Smooth muscle cell (in vitro differentiated cells): ENCODE measurements around the gene LY6G6F. TPM values are rescaled to one million over a fixed set of nuclear protein-coding genes. Genes with fewer than 3 reads are reported as not detected.

ENCODE experiments used
- DNase-seq: peaks from one replicate; lab custom pipeline; 2025; ENCODE audit not compliant: unreplicated experiment; lab: John Stamatoyannopoulos, UW
- H2AFZ ChIP-seq: fragments of 200-600 bp; sonication (generic); 2 replicates; pipeline ENCODE4 v1.6.0; 2016; ENCODE audit warnings: antibody characterized with exemption, low read depth, mild to moderate bottlenecking
- H3F3A ChIP-seq: fragments of 200-600 bp; sonication (generic); 2 replicates; pipeline ENCODE4 v1.6.0; 2017; ENCODE audit warnings: antibody characterized with exemption, low read depth
- H3K27ac ChIP-seq: fragments of 200-600 bp; sonication (generic); 2 replicates; pipeline ENCODE4 v1.5.1; 2016; ENCODE audit warnings: low read depth, mild to moderate bottlenecking
- H3K27me3 ChIP-seq: fragments of 200-600 bp; sonication (generic); 2 replicates; pipeline ENCODE4 v1.6.1; 2016; ENCODE audit warnings: low read depth, mild to moderate bottlenecking
- H3K36me3 ChIP-seq: fragments of 200-600 bp; sonication (generic); 2 replicates; pipeline ENCODE4 v1.5.1; 2016; ENCODE audit warnings: low read depth
- H3K4me1 ChIP-seq: fragments of 200-600 bp; sonication (generic); 2 replicates; pipeline ENCODE4 v1.5.1; 2016; ENCODE audit warnings: low read depth
- H3K4me2 ChIP-seq: fragments of 200-600 bp; sonication (generic); 2 replicates; pipeline ENCODE4 v1.6.0; 2016; ENCODE audit warnings: mild to moderate bottlenecking
- H3K4me3 ChIP-seq: fragments of 200-600 bp; sonication (generic); 2 replicates; pipeline ENCODE4 v1.5.1; 2016; ENCODE audit warnings: mild to moderate bottlenecking
- H3K79me2 ChIP-seq: fragments of 200-600 bp; sonication (generic); 2 replicates; pipeline ENCODE4 v1.6.0; 2016; ENCODE audit warnings: low read depth, mild to moderate bottlenecking
- H3K9ac ChIP-seq: fragments of 200-600 bp; sonication (generic); 2 replicates; pipeline ENCODE4 v1.6.0; 2016; ENCODE audit warnings: low read depth
- H3K9me3 ChIP-seq: fragments of 200-600 bp; sonication (generic); replicated peaks from 2 replicates; pipeline ENCODE4 v1.5.1; 2016; ENCODE audit warnings: low read depth
- H4K20me1 ChIP-seq: fragments of 200-600 bp; sonication (generic); 2 replicates; pipeline ENCODE4 v1.6.0; 2016; ENCODE audit warnings: low read depth
- CTCF ChIP-seq: fragments of 200-600 bp; sonication (generic); IDR thresholded peaks from 2 replicates; pipeline ENCODE4 v1.5.1; 2017; ENCODE audit warnings: borderline replicate concordance, mild to moderate bottlenecking, antibody characterized with exemption; ENCODE audit not compliant: insufficient read depth, poor library complexity, severe bottlenecking
- WGBS: methylation state at CpG from one replicate; pipeline ENCODE4 v1.1.7; 2016; ENCODE audit warnings: low lambda C conversion rate; 5-methylcytosine and 5-hydroxymethylcytosine counted together
- polyA plus RNA-seq: library from polyadenylated mRNA; unstranded; fragments of >200 nt; fragmentation: Nextera tagmentation; extraction: Ambion mirVana; gene quantifications from 2 replicates; pipeline ENCODE4 v1.2.1, GENCODE V29; 2016
- total RNA-seq: library from RNA; depleted of rRNA; stranded (reverse); fragments of >200 nt; gene quantifications from 2 replicates; pipeline ENCODE4 v1.2.3, GENCODE V29; 2014

Gene LY6G6F
- total and polyA plus RNA-seq, 2 experiments from 2014 or later, result not detected

GRCh38 chr6:31749301-31750036 lies 42.8 kb downstream of the LY6G6F start:
- no peak for DNase-seq
- Histone ChIP-seq H3K27me3 (no peaks in the 10 kb centered on the region), H3F3A (no peaks in the 10 kb centered on the region), H3K4me1 (peaks cover 2% of the 10 kb centered on the region), H2AFZ (no peak overlapping the region), H4K20me1 (no peaks in the 10 kb centered on the region), H3K27ac (no peak overlapping the region), H3K9me3 (no peaks in the 10 kb centered on the region), H3K79me2 (no peaks in the 10 kb centered on the region), H3K4me3 (no peak overlapping the region), H3K36me3 (no peaks in the 10 kb centered on the region), H3K9ac (no peak overlapping the region), H3K4me2 (no peak overlapping the region)
- 92% methylated on average over 8 of the region's 8 CpGs for WGBS
- no peak for TF ChIP-seq CTCF

- TF ChIP-seq CTCF, result no peak
- Histone ChIP-seq H4K20me1 (no peaks in the 10 kb centered on the region), H3K79me2 (no peaks in the 10 kb centered on the region), H3K9ac (no peak overlapping the region), H3K9me3 (no peaks in the 10 kb centered on the region), H3K4me2 (peak overlapping the region; percentile 43), H2AFZ (no peak overlapping the region), H3K36me3 (no peaks in the 10 kb centered on the region), H3K4me1 (no peaks in the 10 kb centered on the region), H3K4me3 (no peak overlapping the region), H3K27ac (no peak overlapping the region), H3F3A (no peaks in the 10 kb centered on the region), H3K27me3 (no peaks in the 10 kb centered on the region)
- 56% methylated on average over 7 of the region's 7 CpGs for WGBS
- DNase-seq, result no peak
These were observed 43.9 kb downstream of the LY6G6F start for GRCh38 chr6:31750411-31751022.

DNA sequence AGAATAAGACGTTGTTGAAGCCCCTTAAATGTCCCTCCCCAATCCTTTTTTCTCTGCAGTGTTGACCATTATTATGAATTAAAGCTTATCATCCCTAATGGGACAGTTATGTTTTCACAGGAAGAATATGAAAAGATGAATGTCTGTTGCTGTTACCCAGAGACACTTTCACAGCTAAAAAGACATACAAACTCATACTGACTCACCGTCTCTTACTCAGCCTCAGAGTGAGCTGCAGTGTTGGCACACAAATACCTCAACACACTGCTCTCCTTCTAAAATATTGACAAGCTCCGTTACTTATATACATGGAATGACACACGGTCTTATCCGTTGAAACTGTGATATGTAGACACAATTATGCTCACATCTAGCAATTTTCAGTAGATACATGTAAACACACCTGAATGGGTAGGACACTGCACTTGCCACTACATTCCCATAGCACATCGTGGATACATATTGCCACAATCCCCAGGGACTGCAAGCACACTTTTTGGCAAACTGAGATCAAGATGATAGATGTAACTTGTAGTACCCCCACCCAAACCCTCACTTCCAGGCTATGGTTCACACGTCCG lies 46.2 kb downstream of the LY6G6F start:
- H3F3A ChIP-seq, result no peaks in the 10 kb centered on the region
- no peak overlapping the region for H2AFZ ChIP-seq
- no peak for DNase-seq
- H3K4me3 ChIP-seq, result no peak overlapping the region
- no peak overlapping the region for H3K9ac ChIP-seq
- peak overlapping the region; percentile 48 for H3K27ac ChIP-seq
- H3K4me2 ChIP-seq, result peak overlapping the region; percentile 4
- H3K4me1 ChIP-seq, result no peaks in the 10 kb centered on the region
- no peaks in the 10 kb centered on the region for H3K27me3 ChIP-seq
- no peaks in the 10 kb centered on the region for H4K20me1 ChIP-seq
- no peak for TF ChIP-seq CTCF
- no peaks in the 10 kb centered on the region for H3K9me3 ChIP-seq
- no peaks in the 10 kb centered on the region for H3K79me2 ChIP-seq
- WGBS, result 71% methylated on average over 8 of the region's 8 CpGs
- no peaks in the 10 kb centered on the region for H3K36me3 ChIP-seq
